ENCODE measurements around the gene LRG1. TPM values are rescaled to one million over a fixed set of nuclear protein-coding genes. Genes with fewer than 3 reads are reported as not detected.
"Not testable (repeated sequence)": the region's sequence is repeated elsewhere in the genome, so short reads cannot be mapped to it uniquely, and the experiment has no call there.

The LRG1 gene
- total and polyA plus RNA-seq, 9 donors: 0.33 to 7.6 (median 2.7) TPM

- peaks cover 2% of the 10 kb centered on the region for H3K4me1 ChIP-seq (ENCODE audit: insufficient read depth)
- H3K36me3 ChIP-seq: no peaks in the 10 kb centered on the region
- WGBS, 3 donors: 32 to 49% (median 45%) methylated on average over 31 to 32 of the region's 32 CpGs
- no peaks in the 10 kb centered on the region for H3K27me3 ChIP-seq
- no peak overlapping the region for H3K4me3 ChIP-seq
- no peak overlapping the region for H3K27ac ChIP-seq
- intact Hi-C loops (cut with DNase I): no loop called here
- peak in 1 of 5 donors; percentile 36 for DNase-seq
- no peak for TF ChIP-seq CTCF (IDR thresholded peaks at IDR 0.05)
- TF ChIP-seq POLR2A (IDR thresholded peaks at IDR 0.05): no peak
- no peak for TF ChIP-seq EP300 (IDR thresholded peaks at IDR 0.05)
- H3K9me3 ChIP-seq: no peaks in the 10 kb centered on the region
Measured at GRCh38 chr19:4547303-4548237, 7.7 kb upstream of the LRG1 start.

GRCh38 chr19:4543842-4544647 lies 4.2 kb upstream of the LRG1 start:
- WGBS, 3 donors: 90 to 93% (median 92%) methylated on average over 61 to 87 of the region's 87 CpGs
- Histone ChIP-seq H3K27me3 (no peaks in the 10 kb centered on the region), H3K36me3 (no peaks in the 10 kb centered on the region), H3K27ac (no peak overlapping the region), H3K4me1 (ENCODE audit: insufficient read depth) (peaks cover 6% of the 10 kb centered on the region), H3K4me3 (no peak overlapping the region), H3K9me3 (no peaks in the 10 kb centered on the region)
- peak in 1 of 5 donors; percentile 27 for DNase-seq
- TF ChIP-seq EP300 (IDR thresholded peaks at IDR 0.05) (no peak), POLR2A (IDR thresholded peaks at IDR 0.05) (no peak), CTCF (IDR thresholded peaks at IDR 0.05) (no peak)
- intact Hi-C loops (cut with DNase I): no loop called here

- peak in 1 of 5 donors; percentile 30 for DNase-seq
- TF ChIP-seq CTCF (IDR thresholded peaks at IDR 0.05) (no peak), EP300 (IDR thresholded peaks at IDR 0.05) (no peak), POLR2A (IDR thresholded peaks at IDR 0.05) (no peak)
- H3K27ac ChIP-seq: no peak overlapping the region
- H3K4me1 ChIP-seq (ENCODE audit: insufficient read depth): peaks cover 6% of the 10 kb centered on the region
- intact Hi-C loops (cut with DNase I): no loop called here
- no peaks in the 10 kb centered on the region for H3K27me3 ChIP-seq
- H3K9me3 ChIP-seq: no peaks in the 10 kb centered on the region
- no peaks in the 10 kb centered on the region for H3K36me3 ChIP-seq
- no peak overlapping the region for H3K4me3 ChIP-seq
- 70 to 82% (median 79%) methylated on average over 67 to 77 of the region's 77 CpGs for WGBS, 3 donors
Measured at GRCh38 chr19:4542896-4543841, 3.3 kb upstream of the LRG1 start.

- 90 to 95% (median 94%) methylated on average over 12 of the region's 12 CpGs for WGBS, 3 donors
- H3K36me3 ChIP-seq; intact Hi-C loops (cut with DNase I); H3K4me3 ChIP-seq; H3K4me1 ChIP-seq (ENCODE audit: insufficient read depth); H3K27me3 ChIP-seq; DNase-seq; H3K27ac ChIP-seq; H3K9me3 ChIP-seq: not testable (repeated sequence)
Measured at GRCh38 chr19:4541806-4542145, 1.9 kb upstream of the LRG1 start.

All from ovary (tissue), 9 donors.